AG09319 (cell line): Measurements from ENCODE around the gene LRRC52.
"Not testable (repeated sequence)": the region's sequence is repeated elsewhere in the genome, so short reads cannot be mapped to it uniquely, and the experiment has no call there.

Experiments
- DNase-seq: peaks from one replicate; pipeline ENCODE4 v3.0.0-alpha.2; 2010; ENCODE audit warnings: low read depth; ENCODE audit errors: extremely low read depth
- TF ChIP-seq, protein P1 (sequence below): IDR thresholded peaks from 2 replicates; pipeline ENCODE4 v1.5.1; 2011; ENCODE audit warnings: low read depth, mild to moderate bottlenecking, inconsistent platforms, low read length, moderate library complexity

Gene LRRC52

DNA sequence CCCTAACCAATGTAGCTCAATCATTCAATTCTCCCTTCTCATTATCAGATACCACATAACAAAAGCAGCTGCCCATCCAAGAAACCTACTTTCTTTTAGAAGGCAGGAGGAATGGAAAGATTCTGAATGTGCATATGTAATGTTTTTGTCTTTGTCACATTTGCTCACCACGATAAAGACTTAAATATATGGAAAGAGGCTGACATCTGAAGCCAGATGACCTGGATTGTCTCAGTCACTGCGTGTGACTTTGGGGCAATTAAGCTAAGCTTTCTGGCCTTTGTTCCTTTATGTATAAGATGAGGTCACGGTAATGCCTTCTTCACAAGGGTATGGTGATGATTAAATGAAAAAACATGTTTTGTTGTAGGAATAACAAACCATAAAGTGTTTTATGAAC lies 42.6 kb downstream of the LRRC52 start:
- DNase-seq, result no peak
- TF ChIP-seq, protein P1, sequence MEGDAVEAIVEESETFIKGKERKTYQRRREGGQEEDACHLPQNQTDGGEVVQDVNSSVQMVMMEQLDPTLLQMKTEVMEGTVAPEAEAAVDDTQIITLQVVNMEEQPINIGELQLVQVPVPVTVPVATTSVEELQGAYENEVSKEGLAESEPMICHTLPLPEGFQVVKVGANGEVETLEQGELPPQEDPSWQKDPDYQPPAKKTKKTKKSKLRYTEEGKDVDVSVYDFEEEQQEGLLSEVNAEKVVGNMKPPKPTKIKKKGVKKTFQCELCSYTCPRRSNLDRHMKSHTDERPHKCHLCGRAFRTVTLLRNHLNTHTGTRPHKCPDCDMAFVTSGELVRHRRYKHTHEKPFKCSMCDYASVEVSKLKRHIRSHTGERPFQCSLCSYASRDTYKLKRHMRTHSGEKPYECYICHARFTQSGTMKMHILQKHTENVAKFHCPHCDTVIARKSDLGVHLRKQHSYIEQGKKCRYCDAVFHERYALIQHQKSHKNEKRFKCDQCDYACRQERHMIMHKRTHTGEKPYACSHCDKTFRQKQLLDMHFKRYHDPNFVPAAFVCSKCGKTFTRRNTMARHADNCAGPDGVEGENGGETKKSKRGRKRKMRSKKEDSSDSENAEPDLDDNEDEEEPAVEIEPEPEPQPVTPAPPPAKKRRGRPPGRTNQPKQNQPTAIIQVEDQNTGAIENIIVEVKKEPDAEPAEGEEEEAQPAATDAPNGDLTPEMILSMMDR, result no peak

DNA sequence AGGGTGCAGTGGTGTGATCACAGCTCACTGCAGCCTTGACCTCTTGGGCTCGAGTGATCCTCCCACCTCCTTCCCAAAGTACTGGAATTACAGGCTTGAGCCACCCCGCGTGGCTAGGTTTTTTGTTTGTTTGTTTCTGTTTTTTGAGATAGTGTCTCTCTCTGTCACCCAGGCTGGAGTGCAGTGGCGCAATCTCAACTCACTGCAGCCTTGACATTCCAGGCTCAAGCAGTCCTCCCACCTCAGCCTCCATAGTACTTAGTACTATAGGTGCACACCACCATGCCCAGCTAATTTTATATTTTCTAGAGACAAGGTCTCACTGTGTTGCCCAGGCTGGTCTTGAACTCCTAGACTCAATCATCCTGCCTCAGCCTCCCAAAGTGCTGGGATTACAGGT lies 47.6 kb downstream of the LRRC52 start:
- not testable (repeated sequence) for DNase-seq

DNA sequence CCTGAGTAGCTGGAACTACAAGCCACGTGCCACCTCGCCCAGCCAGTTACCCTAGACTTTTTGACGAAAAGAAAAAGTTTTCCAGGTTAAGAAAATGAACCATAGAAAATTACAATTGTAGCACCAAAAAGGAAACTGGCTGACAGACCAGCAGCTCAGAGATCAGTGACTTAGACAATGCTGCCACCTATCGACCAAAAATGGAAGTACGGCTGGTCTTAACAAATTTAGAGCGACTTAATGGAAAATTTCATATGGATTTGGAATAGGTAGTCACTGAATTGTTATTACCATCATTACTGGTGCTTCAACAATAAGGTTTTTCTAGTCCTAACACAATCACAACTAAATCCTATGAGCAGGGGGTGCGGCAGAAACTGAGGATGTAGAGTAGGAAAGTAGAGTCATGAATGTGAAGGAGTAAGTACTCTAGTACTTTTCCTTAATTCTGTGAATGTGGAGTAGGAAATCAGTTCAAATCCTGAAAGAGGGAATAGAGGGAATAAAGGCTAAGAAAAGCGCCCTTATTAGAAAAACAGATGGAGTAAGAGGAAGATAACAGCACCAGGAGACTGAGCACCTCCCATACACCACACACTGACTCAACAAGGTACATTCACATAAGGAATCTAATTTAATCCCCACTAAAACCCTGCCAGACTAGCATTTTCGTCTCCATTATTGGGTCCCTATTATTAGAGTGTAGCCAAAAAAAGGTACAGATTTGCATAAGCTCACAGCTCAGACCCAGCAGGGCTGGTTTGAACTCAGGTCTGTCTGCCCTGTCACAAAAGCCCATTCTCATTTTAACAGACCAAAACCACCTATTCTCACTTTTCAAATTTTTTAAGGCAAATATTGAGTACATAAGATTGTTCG lies 49.4 kb downstream of the LRRC52 start:
- TF ChIP-seq, protein P1, result peak; percentile 81
- DNase-seq, result peak; percentile 51

DNA sequence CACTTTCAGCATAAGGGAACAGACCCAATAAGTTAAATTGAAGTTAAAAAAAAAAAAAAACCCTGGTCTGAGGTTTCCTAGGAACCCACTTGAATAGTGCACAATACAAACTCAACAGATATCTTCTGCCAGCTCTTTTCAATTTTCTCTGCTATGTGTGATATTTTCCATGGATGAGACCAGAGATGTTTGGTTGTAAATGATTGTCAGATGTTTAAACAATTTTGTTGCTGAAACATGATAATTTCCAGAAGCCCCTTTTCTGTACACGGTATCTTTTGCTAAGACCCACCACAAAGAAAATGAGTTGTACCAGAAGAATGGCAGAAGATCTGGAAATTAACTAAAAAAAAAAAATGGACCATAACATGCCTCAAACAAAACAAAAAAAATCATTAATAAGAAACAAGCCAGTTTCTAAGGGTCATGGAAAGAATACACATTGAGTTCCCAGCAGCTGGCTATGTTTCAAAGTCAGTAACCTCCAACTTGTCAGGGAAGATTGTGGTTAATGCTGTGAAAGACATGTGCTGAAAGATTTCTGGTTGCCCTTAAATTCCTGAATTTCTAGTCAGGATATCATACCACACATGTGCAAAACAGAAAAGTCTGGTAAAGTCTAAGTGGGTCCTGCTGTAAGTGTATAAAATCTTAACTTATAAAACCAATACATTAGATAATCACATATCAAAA lies 51.6 kb downstream of the LRRC52 start:
- DNase-seq, result peak; percentile 42
- TF ChIP-seq, protein P1, result no peak

DNA sequence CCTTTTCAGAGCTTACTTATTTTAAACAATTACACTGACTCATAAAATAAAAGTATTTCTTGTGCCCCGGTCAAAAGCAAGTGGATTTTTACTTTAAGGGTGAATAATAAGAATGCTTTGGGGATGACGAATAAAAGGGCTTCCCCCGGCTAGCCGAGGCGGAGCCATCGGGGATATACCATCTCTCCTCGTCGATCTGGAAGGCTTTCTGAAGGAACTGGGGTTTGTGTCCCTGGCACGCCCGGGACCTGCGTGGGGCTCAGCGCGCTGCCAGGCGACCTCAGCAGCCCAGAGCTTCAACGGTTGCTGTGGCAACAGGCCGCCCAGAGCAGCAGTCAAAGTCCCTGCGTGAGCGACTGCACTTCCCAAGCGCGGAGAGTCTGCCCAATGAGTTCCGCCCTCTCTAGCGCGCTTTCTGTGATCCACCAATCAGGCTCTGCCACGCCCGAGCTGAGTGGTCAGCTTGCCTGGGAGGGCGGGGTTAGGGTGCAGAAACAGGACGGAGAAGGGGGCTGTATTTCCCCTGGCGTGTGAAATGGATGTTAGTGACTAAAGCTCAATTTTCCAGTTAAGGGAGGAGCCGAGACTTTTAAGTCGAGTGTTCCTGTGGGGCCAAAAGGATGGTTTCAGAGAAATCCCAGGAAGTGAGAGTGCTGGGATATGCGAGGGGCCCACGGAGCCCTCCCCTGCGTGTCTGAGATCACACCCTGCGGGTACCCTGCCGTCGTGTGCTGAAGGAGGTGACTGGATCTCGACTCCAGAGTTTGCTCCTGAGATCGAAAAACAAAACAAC lies 54.3 kb downstream of the LRRC52 start:
- TF ChIP-seq, protein P1, result no peak
- peak; percentile 87 for DNase-seq

DNA sequence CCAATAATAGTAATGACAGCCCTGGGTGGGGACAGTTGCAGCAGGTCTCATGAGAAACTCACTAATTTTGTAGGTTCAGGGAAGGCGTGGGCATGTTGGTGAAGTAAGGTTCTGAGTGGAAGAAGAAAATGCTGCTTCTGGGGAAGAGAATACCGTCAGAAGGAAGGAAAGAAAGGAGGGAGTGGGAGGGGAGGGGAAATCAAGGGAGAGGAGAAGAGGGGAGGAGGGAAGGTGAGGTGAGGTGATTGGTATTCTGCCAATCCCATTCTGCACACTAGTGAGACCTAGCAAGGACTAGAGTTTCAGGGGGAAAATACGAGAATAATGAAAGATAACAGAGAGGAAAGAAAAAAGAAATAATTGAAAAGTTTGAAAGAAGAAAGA lies 54.9 kb downstream of the LRRC52 start:
- TF ChIP-seq, protein P1, result no peak

DNA sequence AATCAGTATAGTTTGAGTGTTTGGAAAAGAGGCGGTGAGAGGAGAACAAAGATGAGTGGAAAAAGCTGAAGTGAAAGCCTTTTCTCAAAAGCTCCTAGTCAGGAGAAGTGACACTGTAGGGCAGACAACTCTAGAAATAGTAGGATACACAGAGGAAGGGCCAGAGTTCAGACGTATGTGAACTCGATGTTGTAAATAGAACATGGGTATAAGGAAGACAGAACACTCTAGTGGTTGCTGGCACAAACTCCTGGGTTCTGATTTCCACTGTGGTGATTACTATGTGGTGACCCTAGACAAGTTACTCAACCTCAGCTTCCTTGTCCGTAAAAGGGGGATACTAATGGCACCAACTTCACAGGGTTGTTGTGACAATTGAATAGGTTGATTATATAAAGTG lies 57.0 kb downstream of the LRRC52 start:
- no peak for DNase-seq
- TF ChIP-seq, protein P1, result no peak

More for the DNA sequence above, 54.9 kb downstream of the LRRC52 start:
- DNase-seq, result no peak
